ENCODE data around the gene ZNF488. TPM values are rescaled to one million over a fixed set of nuclear protein-coding genes. Genes with fewer than 3 reads are reported as not detected.

ZNF488 gene
- total RNA-seq, 1 donor from 2014 or later, result 0.29 TPM

DNA sequence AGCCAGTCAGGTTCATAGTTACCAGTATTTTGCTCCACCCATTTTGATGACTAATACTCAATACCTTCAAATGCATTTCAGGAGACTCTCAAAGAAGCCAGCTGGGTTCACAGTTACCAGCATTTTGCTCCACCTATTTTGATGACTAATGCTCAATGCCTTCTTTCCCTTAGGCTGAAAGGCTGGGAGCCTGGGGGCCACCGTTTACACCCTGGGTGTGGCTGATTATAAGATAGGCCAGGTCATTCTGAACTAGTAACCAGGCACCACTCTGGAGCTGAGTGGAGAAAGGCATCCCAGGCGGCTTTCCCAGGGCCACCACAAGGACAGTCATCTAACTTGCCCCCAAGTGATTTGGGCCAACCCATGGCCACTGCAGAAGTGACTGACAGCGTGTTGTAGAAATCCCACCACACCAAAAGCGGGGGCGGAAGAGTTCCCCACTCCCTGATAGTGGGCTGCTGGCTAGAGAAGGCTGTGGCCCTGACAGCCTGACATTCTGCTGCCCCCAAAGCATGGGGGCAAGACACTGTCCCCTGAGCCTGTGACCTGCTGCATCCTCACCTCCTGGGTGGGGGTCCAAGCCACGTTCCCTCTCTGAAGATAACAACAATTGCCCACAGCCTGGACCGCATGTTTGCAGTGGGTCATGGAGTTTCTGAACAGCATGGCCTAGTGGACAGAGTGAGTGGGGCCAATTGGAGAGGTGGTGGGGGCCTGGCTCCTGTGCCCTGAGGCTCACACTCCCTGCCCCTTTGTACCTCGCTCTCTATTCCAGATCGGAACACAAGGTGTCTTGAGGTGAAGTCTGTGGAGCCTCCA, 23.0 kb upstream of the ZNF488 start:
- peak; percentile 93 for DNase-seq (ENCODE audit: low read depth)
- no peak overlapping the region for H3K4me3 ChIP-seq (ENCODE audit: low read depth, low read length)
- TF ChIP-seq CTCF (IDR thresholded peaks at IDR 0.05; ENCODE audit: insufficient read depth, low read length, poor library complexity, severe bottlenecking), result no peak
- H3K27me3 ChIP-seq (ENCODE audit: control insufficient read depth, insufficient read depth, low read length), result no peaks in the 10 kb centered on the region
- no peaks in the 10 kb centered on the region for H3K36me3 ChIP-seq (ENCODE audit: control insufficient read depth, insufficient read depth, low read length)

DNA sequence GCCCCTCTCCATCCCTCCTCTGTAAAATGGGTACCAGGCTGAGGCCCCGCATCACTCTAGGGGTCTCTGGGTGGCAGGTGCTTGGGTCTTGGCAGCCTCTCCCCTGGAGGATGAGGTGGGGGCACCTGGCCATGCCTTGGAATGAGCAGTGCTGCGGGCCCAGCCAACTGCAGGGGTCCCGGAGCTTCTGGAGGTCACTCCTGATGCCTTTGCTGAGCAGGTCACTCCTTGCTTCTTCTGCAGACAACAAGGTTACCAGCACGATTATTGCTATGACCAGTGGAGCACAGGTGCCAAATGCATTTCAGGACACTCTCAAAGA, 22.4 kb upstream of the ZNF488 start:
- Histone ChIP-seq H3K27me3 (ENCODE audit: control insufficient read depth, insufficient read depth, low read length) (no peaks in the 10 kb centered on the region), H3K36me3 (ENCODE audit: control insufficient read depth, insufficient read depth, low read length) (no peaks in the 10 kb centered on the region), H3K4me3 (ENCODE audit: low read depth, low read length) (no peak overlapping the region)
- no peak for TF ChIP-seq CTCF (IDR thresholded peaks at IDR 0.05; ENCODE audit: insufficient read depth, low read length, poor library complexity, severe bottlenecking)
- no peak for DNase-seq (ENCODE audit: low read depth)

GRCh38 chr10:47405857-47406547, 21.9 kb upstream of the ZNF488 start:
- Histone ChIP-seq H3K36me3 (ENCODE audit: control insufficient read depth, insufficient read depth, low read length) (no peaks in the 10 kb centered on the region), H3K27me3 (ENCODE audit: control insufficient read depth, insufficient read depth, low read length) (no peaks in the 10 kb centered on the region), H3K4me3 (ENCODE audit: low read depth, low read length) (no peak overlapping the region)
- DNase-seq (ENCODE audit: low read depth), result no peak
- no peak for TF ChIP-seq CTCF (IDR thresholded peaks at IDR 0.05; ENCODE audit: insufficient read depth, low read length, poor library complexity, severe bottlenecking)

- no peak for TF ChIP-seq CTCF (IDR thresholded peaks at IDR 0.05; ENCODE audit: insufficient read depth, low read length, poor library complexity, severe bottlenecking)
- Histone ChIP-seq H3K36me3 (ENCODE audit: control insufficient read depth, insufficient read depth, low read length) (no peaks in the 10 kb centered on the region), H3K27me3 (ENCODE audit: control insufficient read depth, insufficient read depth, low read length) (no peaks in the 10 kb centered on the region), H3K4me3 (ENCODE audit: low read depth, low read length) (no peak overlapping the region)
- no peak for DNase-seq (ENCODE audit: low read depth)
Measured at GRCh38 chr10:47404937-47405336, 20.8 kb upstream of the ZNF488 start.

DNA sequence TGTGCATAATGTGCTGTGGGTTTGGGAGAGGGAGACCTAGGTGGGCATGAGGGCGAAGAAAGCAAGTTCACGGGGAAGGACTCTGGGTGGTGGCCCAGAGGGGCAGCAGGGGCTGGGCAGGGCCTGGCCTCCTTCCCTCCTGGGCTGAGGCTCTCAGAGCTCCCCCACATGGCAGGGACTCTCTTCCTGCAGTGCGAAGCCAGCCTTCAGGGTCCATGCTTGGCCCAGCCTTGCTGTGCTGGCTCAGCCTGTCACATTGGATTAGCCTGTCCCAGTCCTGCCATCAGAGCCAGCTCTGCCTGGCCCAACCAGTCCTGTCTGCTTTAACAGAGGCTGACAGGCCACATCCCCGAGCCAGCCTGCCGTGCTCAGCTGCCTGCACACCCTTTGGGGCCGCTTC, 20.4 kb upstream of the ZNF488 start:
- no peak for DNase-seq (ENCODE audit: low read depth)
- no peaks in the 10 kb centered on the region for H3K36me3 ChIP-seq (ENCODE audit: control insufficient read depth, insufficient read depth, low read length)
- TF ChIP-seq CTCF (IDR thresholded peaks at IDR 0.05; ENCODE audit: insufficient read depth, low read length, poor library complexity, severe bottlenecking), result no peak
- no peak overlapping the region for H3K4me3 ChIP-seq (ENCODE audit: low read depth, low read length)
- H3K27me3 ChIP-seq (ENCODE audit: control insufficient read depth, insufficient read depth, low read length), result no peaks in the 10 kb centered on the region

Data from kidney epithelial cell (primary cell).